HG03175 (cell line): Measurements from ENCODE around the gene SIK3.

Source experiments
- ATAC-seq: cut with Tn5 transposase; IDR thresholded peaks from one replicate; pipeline ENCODE4 v1.9.1; 2021; ENCODE audit warnings: mild to moderate bottlenecking, moderate library complexity; ENCODE audit not compliant: unreplicated experiment

SIK3 gene

GRCh38 chr11:116933961-116934360, 164.3 kb downstream of the SIK3 start:
- ATAC-seq, result no peak

DNA sequence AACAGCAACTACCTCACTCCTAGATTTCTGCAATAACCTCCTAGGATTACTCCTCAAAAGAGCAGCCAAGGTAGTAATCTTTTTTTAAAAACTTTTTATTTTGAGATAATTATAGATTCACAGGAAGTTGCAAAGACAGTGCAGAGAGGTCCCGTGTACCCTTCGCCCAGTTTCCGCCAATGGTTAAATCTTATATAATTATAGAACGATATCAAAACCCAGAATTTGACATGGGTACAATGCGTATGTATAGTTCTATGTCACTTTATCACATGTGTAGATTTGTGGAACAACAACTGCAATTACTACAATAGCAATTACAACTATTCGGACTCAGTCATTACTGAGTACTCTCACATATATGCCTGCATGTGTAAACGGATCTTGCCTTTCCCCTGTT, 166.0 kb downstream of the SIK3 start:
- ATAC-seq, result no peak

DNA sequence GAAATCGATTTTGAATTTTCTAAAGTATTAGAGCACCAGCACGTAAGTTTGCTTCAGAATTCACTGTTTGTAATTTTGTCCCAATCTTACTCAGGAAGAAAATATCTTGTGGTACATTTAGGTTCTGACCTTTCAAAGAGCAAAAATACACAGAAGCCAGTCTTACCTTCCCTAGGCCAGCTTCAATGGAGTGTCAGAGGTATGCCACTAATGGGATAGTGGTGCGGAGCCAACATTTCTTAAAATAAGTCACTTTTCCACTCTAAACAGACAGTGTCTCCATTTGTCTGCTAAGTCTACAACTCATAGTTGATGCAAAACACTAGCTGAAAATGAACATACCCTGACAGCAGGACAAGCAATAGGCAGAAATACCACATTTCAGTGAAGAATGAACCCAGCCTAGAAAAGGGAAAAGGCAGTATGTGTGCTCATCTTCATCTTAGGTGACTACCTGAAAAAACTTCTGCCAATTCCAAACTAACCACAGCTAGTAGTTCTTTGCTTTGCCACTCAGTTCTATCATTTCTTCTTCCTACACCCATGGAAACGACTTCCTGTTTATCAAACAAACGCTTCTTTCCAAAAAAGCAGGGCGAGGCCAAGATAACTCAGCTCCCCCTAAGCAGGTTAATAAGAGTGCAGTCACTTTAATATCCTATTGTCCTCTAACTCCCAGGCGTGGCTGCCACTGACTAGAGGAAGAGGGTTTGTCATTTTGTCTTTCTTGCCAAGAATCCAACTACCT, 166.8 kb downstream of the SIK3 start:
- no peak for ATAC-seq

GRCh38 chr11:116930586-116930985, 167.6 kb downstream of the SIK3 start:
- no peak for ATAC-seq

DNA sequence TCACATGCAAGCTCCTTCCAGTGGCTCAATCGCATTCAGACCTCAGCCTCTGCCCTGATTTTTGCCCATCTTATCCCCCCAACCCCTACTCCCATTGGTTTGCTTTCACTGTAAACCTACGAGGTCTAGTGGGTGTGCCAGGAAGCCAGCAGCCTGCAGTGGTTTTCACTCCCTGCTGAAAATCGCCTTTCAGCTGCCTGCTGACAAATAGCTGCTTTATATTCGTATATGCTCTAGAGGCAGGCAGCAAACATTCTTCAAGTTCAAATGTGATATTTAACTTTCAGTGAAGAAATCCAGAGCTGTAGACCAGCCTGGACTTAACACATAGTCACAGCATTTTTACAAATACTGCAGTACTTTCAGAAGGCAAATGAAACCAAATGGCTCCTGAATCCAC, 168.1 kb downstream of the SIK3 start:
- no peak for ATAC-seq

GRCh38 chr11:116929414-116930090, 168.7 kb downstream of the SIK3 start:
- no peak for ATAC-seq

DNA sequence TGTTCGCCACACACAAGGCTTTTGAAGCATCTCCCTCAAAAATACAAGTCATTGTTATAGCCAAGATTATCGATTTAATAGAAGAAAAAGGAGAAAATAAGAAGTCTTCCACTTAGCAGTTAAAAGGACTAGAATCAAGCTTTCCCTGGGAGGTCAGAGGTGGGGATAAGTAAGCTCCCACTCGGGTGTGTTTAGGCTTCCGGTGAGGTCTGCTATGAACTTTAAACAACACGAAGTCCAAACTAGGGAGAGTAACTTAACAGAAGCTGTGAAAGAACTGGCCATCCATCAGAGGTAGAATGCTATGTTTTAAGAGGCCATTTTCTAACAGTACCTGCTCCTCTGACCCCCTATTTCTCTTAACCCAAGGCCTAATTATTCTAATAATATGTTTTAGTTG, 169.4 kb downstream of the SIK3 start:
- ATAC-seq, result no peak

- peak; percentile 87 for ATAC-seq
Observed at GRCh38 chr11:116928102-116928777, 170.0 kb downstream of the SIK3 start.

DNA sequence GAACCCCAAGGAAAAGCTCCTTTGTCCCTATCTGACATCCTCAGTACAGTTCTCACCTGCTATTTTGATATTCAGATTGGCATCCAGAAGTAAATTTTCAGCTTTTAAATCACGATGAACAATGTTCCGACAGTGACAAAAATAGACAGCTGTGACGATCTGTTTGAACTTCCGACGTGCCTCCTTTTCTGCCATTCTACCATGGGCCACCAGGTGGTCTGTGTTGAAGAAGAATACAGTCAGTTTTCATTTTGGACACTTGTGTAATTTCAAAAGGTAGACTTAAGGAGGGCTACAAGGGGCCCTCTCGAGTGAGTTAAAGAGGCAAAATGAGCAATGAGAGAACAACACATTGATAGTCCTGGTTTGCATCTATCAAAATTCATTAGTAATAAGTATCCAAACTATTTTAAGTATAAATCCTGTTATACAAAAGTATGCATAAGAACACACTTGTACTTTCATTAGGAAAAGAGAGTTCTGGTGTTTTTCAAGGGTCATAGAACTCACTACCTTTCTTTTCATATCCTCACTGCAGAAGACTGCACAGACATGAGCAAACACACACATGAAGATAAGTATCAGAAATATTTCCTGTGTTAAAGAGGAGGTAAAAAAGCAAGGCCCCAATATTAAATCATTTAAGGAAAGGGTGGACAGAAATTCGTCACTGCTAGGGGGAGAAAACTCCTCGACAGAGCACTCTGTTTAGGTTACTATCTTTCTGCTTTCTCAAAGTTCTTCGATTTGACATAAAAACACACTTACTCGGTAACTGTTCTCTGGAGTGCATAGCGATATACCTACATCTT, 170.9 kb downstream of the SIK3 start:
- ATAC-seq, result no peak

- no peak for ATAC-seq
Observed at GRCh38 chr11:116925050-116925449, 173.2 kb downstream of the SIK3 start.

DNA sequence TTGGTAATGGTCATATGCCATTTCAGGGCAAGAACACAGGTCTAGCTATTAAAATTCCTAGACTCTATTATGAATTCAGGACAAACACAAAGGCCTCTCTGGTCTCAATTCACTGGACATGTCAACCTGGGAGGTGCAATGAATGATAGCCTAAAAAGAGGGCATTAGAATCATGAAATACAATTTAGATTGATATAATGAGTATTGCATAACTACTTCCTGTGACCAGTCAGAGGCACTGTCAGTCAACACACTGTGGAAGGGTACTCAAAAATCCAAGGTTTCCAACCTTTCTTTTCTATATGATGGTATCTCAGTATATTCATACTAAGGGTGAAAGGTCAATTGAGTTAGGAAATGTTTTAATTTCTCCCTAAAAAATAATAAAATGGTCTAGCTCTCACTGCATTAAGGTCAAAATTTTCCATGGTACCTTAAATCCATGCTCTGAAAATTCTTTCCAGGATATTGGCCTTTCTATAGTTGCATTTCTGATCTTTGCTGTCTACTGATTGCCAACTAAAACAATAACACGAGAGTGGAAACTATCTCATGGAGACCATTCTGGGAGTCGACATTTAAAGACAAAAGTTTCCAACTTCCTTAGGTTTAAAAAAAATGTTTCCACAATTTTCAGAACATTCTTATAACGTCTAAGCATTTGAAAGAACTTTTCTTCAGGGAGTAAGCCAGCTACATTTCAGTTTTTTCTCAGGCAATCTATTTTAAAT, 179.1 kb downstream of the SIK3 start:
- ATAC-seq, result no peak

DNA sequence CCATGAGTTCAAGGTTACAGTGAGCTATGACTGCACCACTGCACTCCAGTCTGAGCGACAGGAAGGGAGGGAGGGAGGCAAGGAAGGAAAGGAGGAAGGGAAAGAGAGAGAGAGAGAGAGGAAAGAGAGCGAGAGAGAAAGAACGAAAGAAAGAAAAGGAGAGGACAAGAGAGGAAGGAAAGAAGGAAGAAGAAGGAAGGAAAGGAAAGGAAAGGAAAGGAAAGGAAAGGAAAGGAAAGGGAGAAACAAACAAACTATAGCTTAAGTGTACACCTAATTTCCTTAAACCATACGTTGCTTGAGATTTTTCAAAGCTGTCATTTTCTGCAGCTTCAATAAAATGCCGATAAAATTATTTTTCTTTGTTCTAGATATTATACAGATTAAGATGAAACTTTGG, 180.6 kb downstream of the SIK3 start:
- ATAC-seq, result no peak

- no peak for ATAC-seq
Observed at GRCh38 chr11:116916886-116917285, 181.3 kb downstream of the SIK3 start.

DNA sequence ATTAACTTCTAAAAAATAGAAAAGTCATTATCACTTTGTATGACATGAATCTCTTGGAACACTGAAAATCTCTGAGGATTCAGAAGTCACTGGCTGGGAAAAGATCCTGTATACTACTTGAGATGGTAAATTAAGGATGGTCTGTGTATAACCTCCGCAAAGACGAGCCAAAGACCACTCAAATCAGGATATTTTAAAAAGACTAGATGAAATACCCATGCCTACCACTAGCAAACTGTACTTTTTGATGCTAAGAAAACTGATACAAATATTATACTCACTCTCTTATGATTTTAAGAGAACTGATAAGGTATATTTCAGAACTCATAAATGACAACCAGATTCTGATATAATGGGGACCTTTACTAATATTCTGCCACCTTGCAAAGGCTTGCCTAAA, 182.2 kb downstream of the SIK3 start:
- ATAC-seq, result no peak

DNA sequence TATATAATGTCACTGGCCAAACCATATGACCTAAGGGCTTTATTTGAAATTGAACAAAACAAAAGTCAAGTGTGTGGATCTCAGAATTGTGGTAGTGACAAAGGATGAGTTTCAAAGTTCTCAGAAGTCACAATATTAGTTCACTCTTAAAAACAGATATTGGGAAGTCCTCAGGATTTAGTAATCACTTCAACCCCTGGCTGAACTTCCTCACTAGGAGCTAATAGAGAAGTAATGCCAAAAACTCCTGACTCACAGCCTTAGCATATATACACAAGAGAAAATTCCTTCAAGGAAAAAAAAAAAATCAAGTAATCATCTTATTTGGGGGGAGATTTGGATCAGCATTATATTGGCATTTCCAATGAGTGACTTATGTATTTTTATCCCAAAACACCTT, 185.2 kb downstream of the SIK3 start:
- no peak for ATAC-seq

GRCh38 chr11:116911976-116912734, 186.1 kb downstream of the SIK3 start:
- ATAC-seq, result no peak

DNA sequence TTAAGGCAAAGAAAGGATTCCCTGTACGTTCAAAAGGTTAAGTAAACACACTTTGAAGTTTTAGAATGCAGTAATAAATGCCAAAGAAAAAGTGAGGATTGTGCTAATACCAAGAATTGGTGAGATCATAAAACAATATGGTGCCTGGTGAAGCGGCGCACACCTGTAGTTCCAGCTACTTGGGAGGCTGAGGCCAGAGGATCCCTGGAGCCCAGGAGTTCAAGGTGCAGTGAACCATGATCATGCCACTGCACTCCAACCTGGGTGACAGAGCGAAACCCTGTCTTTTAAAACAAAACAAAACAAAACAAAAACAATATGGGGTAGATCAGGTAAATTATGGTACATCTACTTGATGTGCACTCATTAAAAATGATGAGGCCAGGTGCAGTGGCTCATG, 187.4 kb downstream of the SIK3 start:
- no peak for ATAC-seq

DNA sequence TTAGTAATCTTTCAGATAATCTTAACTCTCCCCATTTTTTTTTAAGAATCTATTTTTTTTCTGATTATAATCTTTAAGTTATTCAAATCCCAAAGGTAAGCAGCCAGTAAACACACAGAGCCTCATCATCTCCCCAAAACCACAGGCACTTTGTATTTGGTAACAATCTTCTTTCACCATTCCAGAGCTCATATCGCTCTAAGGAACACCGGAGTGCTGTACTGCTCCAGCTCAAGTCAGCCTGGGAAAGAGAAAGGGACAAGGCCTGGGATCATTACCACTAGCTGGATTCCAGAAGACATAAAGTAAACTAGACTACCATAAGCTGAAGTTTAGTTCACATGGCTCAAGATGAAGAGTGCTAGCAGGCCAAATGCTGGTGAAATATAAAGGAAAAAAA, 187.8 kb downstream of the SIK3 start:
- no peak for ATAC-seq

DNA sequence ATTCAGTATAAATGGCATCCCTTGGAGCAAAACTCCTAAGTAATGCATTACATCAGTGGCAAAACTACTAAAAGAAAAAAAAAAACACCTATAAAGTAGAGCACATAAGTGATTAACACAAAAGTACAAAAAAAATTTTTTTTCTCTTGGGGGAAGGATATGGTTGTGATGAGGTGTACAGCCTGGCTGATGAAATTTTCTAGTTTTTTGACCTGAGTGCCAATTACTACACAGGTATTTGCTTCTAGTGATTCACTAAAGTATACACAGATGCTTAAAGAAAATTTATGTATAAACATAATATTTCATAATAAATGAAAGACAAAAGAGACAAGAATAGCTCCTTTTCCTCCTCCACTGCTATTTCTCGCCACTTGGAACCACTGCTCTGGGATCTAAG, 189.0 kb downstream of the SIK3 start:
- no peak for ATAC-seq

- no peak for ATAC-seq
Observed at GRCh38 chr11:116906479-116906878, 191.7 kb downstream of the SIK3 start.
